IMR-90 (cell line): Measurements from ENCODE around the gene ARNT2. TPM values are rescaled to one million over a fixed set of nuclear protein-coding genes. Genes with fewer than 3 reads are reported as not detected.

Experiments
- ATAC-seq: fragments of 200-7000 bp; cut with Tn5 transposase; 2 replicates; pipeline ENCODE4 v1.9.1; 2020; ENCODE audit warnings: low read depth, mild to moderate bottlenecking, moderate library complexity
- BruUV-seq: library from RNA; stranded (reverse); fragments of 400-500 nt; replicated peaks from 2 replicates; lab custom pipeline; 2021; lab: Mats Ljungman, UMichigan
- CTCF ChIA-PET: fragments of 300-600 bp; formaldehyde crosslinking; extraction: SDS; loops from one replicate; lab custom pipeline; 2021; ENCODE audit warnings: antibody characterized with exemption; lab: Yijun Ruan, JAX
- POLR2A ChIA-PET: fragments of 300-600 bp; sonication (Branson Sonifier 250); formaldehyde crosslinking; loops from one replicate; lab custom pipeline; 2022; ENCODE audit warnings: antibody characterized with exemption; ENCODE audit not compliant: unreplicated experiment; lab: Charles Lee
- DNase-seq: peaks from one replicate; pipeline ENCODE4 v3.0.0; 2013
- H2AFZ ChIP-seq: replicated peaks from 2 replicates; pipeline ENCODE3; 2013; ENCODE audit warnings: low read length, mild to moderate bottlenecking; ENCODE audit not compliant: poor library complexity
- H2AK5ac ChIP-seq: 2 replicates; pipeline ENCODE4 v1.6.1; 2013; ENCODE audit warnings: low read depth, low read length, inconsistent platforms
- H2AK9ac ChIP-seq: replicated peaks from 2 replicates; pipeline ENCODE3; 2013; ENCODE audit warnings: mild to moderate bottlenecking, low read depth, low read length, moderate library complexity; ENCODE audit not compliant: poor library complexity
- H2BK120ac ChIP-seq: 2 replicates; pipeline ENCODE4 v1.6.1; 2013; ENCODE audit warnings: low read depth, low read length, inconsistent platforms
- H2BK15ac ChIP-seq: 3 replicates; pipeline ENCODE4 v1.6.1; 2013; ENCODE audit warnings: low read depth, low read length, inconsistent platforms
- H2BK20ac ChIP-seq: 2 replicates; pipeline ENCODE4 v1.6.1; 2013; ENCODE audit warnings: low read depth, mild to moderate bottlenecking, inconsistent platforms, low read length, moderate library complexity
- H2BK5ac ChIP-seq: 2 replicates; pipeline ENCODE4 v1.6.1; 2013; ENCODE audit warnings: mild to moderate bottlenecking, low read depth, low read length, inconsistent platforms; ENCODE audit not compliant: poor library complexity, severe bottlenecking
- H3K14ac ChIP-seq: replicated peaks from 2 replicates; pipeline ENCODE4 v1.6.1; 2013; ENCODE audit warnings: low read depth, low read length, inconsistent platforms
- H3K18ac ChIP-seq: 2 replicates; pipeline ENCODE4 v1.6.1; 2013; ENCODE audit warnings: low read depth, low read length, control low read depth
- H3K23ac ChIP-seq: 2 replicates; pipeline ENCODE4 v1.6.1; 2013; ENCODE audit warnings: low read depth, low read length, inconsistent platforms
- H3K27ac ChIP-seq: 2 replicates; pipeline ENCODE4 v1.5.1; 2013; ENCODE audit warnings: mild to moderate bottlenecking, control low read depth, low read length; ENCODE audit not compliant: insufficient read depth
- H3K27me3 ChIP-seq: 2 replicates; pipeline ENCODE4 v1.6.1; 2013; ENCODE audit warnings: low read length; ENCODE audit not compliant: control insufficient read depth, insufficient read depth
- H3K36me3 ChIP-seq: 2 replicates; pipeline ENCODE4 v1.6.1; 2013; ENCODE audit warnings: low read length, mixed read lengths; ENCODE audit not compliant: control insufficient read depth, insufficient read depth
- H3K4ac ChIP-seq: 2 replicates; pipeline ENCODE4 v1.6.1; 2013; ENCODE audit warnings: low read depth, low read length, inconsistent platforms
- H3K4me1 ChIP-seq: 2 replicates; pipeline ENCODE4 v1.6.1; 2013; ENCODE audit warnings: low read length, mixed read lengths; ENCODE audit not compliant: control insufficient read depth, insufficient read depth
- H3K4me2 ChIP-seq: 2 replicates; pipeline ENCODE4 v1.6.1; 2013; ENCODE audit warnings: low read depth, mild to moderate bottlenecking, control low read depth, low read length, moderate library complexity
- H3K4me3 ChIP-seq: 2 replicates; pipeline ENCODE4 v1.5.1; 2013; ENCODE audit warnings: low read depth, mild to moderate bottlenecking, control low read depth, low read length, moderate library complexity; ENCODE audit not compliant: insufficient read depth
- H3K56ac ChIP-seq: 2 replicates; pipeline ENCODE4 v1.6.1; 2013; ENCODE audit warnings: low read length, inconsistent platforms; ENCODE audit not compliant: insufficient read depth; ENCODE audit errors: extremely low read depth
- H3K79me1 ChIP-seq, 2 experiments: 2 replicates each; pipeline ENCODE4 v1.6.1; 2013; ENCODE audit warnings: low read length in 2 of 2, inconsistent platforms in 1 of 2, low read depth in 1 of 2
- H3K9ac ChIP-seq: 2 replicates; pipeline ENCODE4 v1.6.1; 2013; ENCODE audit warnings: low read depth, low read length, control low read depth
- H3K9me1 ChIP-seq: 2 replicates; pipeline ENCODE4 v1.6.1; 2013; ENCODE audit warnings: low read length, inconsistent platforms; ENCODE audit not compliant: insufficient read depth
- H3K9me3 ChIP-seq: 2 replicates; pipeline ENCODE4 v1.6.1; 2013; ENCODE audit warnings: low read length; ENCODE audit not compliant: control insufficient read depth, insufficient read depth
- H4K20me1 ChIP-seq: 2 replicates; pipeline ENCODE4 v1.6.1; 2013; ENCODE audit warnings: low read length, inconsistent platforms; ENCODE audit not compliant: insufficient read depth
- H4K5ac ChIP-seq: 2 replicates; pipeline ENCODE4 v1.6.1; 2013; ENCODE audit warnings: mild to moderate bottlenecking, low read depth, low read length, control low read depth
- H4K8ac ChIP-seq, 2 experiments: 2 replicates each; pipeline ENCODE4 v1.6.1; 2013; ENCODE audit warnings: low read depth in 2 of 2, low read length in 2 of 2, control low read depth in 1 of 2, inconsistent platforms in 1 of 2
- H4K91ac ChIP-seq: 2 replicates; pipeline ENCODE4 v1.6.1; 2013; ENCODE audit warnings: low read depth, low read length, inconsistent platforms; ENCODE audit not compliant: insufficient read depth
- BHLHE40 ChIP-seq: fragments of 150-350 bp; IDR thresholded peaks from 2 replicates; pipeline ENCODE4 v1.6.1; 2016; ENCODE audit warnings: mild to moderate bottlenecking, low read depth, low read length
- CEBPB ChIP-seq: IDR thresholded peaks from 2 replicates; pipeline ENCODE4 v1.6.1; 2012; ENCODE audit warnings: low read depth, low read length, improper control_type of control experiment
- WGBS, 2 experiments: methylation state at CpG; one replicate each; pipeline versions ENCODE4 v1.1.5 to v1.1.7; 2013; ENCODE audit warnings: missing lambda C conversion rate in 2 of 2; ENCODE audit not compliant: insufficient read length in 1 of 2; ENCODE audit errors: extremely low coverage in 2 of 2; 5-methylcytosine and 5-hydroxymethylcytosine counted together
- dilution Hi-C: fragments of 300-500 bp; cut with HindIII; formaldehyde crosslinking; loops from one replicate; pipeline ENCODE4 v1.14.3; 2018; ENCODE audit warnings: low sequenced_read_pairs; ENCODE audit not compliant: unreplicated experiment
- in situ Hi-C: fragments of 300-500 bp; cut with MboI; formaldehyde crosslinking; loops from 3 replicates; pipeline ENCODE4 v1.14.3; 2019; ENCODE audit warnings: low sequenced_read_pairs, inconsistent platforms, mixed read lengths
- intact Hi-C: fragments of 100-400 bp; cut with micrococcal nuclease; formaldehyde crosslinking; loops from 2 replicates; pipeline ENCODE4 v1.10.0; 2022
- polyA plus RNA-seq, 3 experiments: library from polyadenylated mRNA; depleted of rRNA; stranded (reverse); fragments of >200 nt; gene quantifications; 2 replicates each; pipeline ENCODE4 v1.2.3, GENCODE V29; 2012; ENCODE audit warnings: low replicate concordance in 1 of 3
- total RNA-seq: library from RNA; depleted of rRNA; stranded (reverse); fragments of >200 nt; gene quantifications from 2 replicates; pipeline ENCODE4 v1.2.3, GENCODE V29; 2012

ARNT2 gene
- total and polyA plus RNA-seq, 2 of the 4 experiments (the other 2 are of a cell fraction), result 18.2 to 19.0 TPM

GRCh38 chr15:80643431-80643951, 239.3 kb downstream of the ARNT2 start:
- H3K18ac ChIP-seq, result no peak overlapping the region
- no peak overlapping the region for H2BK120ac ChIP-seq
- H3K27ac ChIP-seq, result no peak overlapping the region
- H3K79me1 ChIP-seq, result no peaks in the 10 kb centered on the region
- no peaks in the 10 kb centered on the region for H3K9me1 ChIP-seq
- in situ Hi-C loops (no loop called here), dilution Hi-C loops (no loop called here), intact Hi-C loops (no loop called here)
- H4K20me1 ChIP-seq, result no peaks in the 10 kb centered on the region
- H3K27me3 ChIP-seq, result no peaks in the 10 kb centered on the region
- CTCF ChIA-PET, result no interaction called here
- H3K4me2 ChIP-seq, result no peak overlapping the region
- peak overlapping the region; percentile 41; the same call in 1 of the 3 replicates for H2BK15ac ChIP-seq
- H2BK20ac ChIP-seq, result no peak overlapping the region
- H3K4ac ChIP-seq, result no peak overlapping the region; the same call in 1 of the 2 replicates
- H3K36me3 ChIP-seq, result no peaks in the 10 kb centered on the region
- peak overlapping the region; percentile 74 for H2AK9ac ChIP-seq
- POLR2A ChIA-PET, result no interaction called here
- no peak overlapping the region for H4K5ac ChIP-seq
- ATAC-seq, result no peak
- H3K9me3 ChIP-seq, result peaks cover 10% of the 10 kb centered on the region
- WGBS, 2 experiments, result no CpG with 5 or more reads among the region's 7 CpGs
- peak overlapping the region; percentile 56; the same call in 1 of the 2 replicates for H3K23ac ChIP-seq
- H2BK5ac ChIP-seq, result no peak overlapping the region
- H3K4me3 ChIP-seq, result no peak overlapping the region
- no peak for DNase-seq
- no peak overlapping the region for H3K56ac ChIP-seq
- no peak overlapping the region for H4K91ac ChIP-seq
- no peak overlapping the region for H4K8ac ChIP-seq
- H2AFZ ChIP-seq, result no peak overlapping the region
- H2AK5ac ChIP-seq, result peak overlapping the region; percentile 65
- TF ChIP-seq BHLHE40, result no peak
- TF ChIP-seq CEBPB, result peak; percentile 39; the same call in 1 of the 2 replicates
- H3K9ac ChIP-seq, result no peak overlapping the region
- peak overlapping the region; percentile 65; the same call in 1 of the 2 replicates for H3K14ac ChIP-seq
- no TSS peak for BruUV-seq
- H3K4me1 ChIP-seq, result peaks cover 3% of the 10 kb centered on the region; the same call in 1 of the 2 replicates
